ENCODE results near the gene OR6B3.

GRCh38 chr2:240041363-240041762, 12.0 kb downstream of the OR6B3 start:
- TF ChIP-seq POLR2AphosphoS5 (IDR thresholded peaks at IDR 0.05; ENCODE audit: low read depth, low read length) = no peak
- TF ChIP-seq POLR2A (IDR thresholded peaks at IDR 0.05; ENCODE audit: low read depth, low read length) = no peak
- no peak for TF ChIP-seq TAF1 (IDR thresholded peaks at IDR 0.05; ENCODE audit: low read depth, low read length)
- no peak for TF ChIP-seq POU2F2 (IDR thresholded peaks at IDR 0.05; ENCODE audit: low read depth, low read length)

Measured in GM12891 (cell line).